NCI-H526 treated with DMSO at 0.1 percent for 48 hours (cell line): ENCODE results near the gene MKNK2.
"Not testable (repeated sequence)": the region's sequence is repeated elsewhere in the genome, so short reads cannot be mapped to it uniquely, and the experiment has no call there.

Source experiments
- DNase-seq: peaks from one replicate; lab custom pipeline; 2025; lab: John Stamatoyannopoulos, UW

MKNK2 gene

DNA sequence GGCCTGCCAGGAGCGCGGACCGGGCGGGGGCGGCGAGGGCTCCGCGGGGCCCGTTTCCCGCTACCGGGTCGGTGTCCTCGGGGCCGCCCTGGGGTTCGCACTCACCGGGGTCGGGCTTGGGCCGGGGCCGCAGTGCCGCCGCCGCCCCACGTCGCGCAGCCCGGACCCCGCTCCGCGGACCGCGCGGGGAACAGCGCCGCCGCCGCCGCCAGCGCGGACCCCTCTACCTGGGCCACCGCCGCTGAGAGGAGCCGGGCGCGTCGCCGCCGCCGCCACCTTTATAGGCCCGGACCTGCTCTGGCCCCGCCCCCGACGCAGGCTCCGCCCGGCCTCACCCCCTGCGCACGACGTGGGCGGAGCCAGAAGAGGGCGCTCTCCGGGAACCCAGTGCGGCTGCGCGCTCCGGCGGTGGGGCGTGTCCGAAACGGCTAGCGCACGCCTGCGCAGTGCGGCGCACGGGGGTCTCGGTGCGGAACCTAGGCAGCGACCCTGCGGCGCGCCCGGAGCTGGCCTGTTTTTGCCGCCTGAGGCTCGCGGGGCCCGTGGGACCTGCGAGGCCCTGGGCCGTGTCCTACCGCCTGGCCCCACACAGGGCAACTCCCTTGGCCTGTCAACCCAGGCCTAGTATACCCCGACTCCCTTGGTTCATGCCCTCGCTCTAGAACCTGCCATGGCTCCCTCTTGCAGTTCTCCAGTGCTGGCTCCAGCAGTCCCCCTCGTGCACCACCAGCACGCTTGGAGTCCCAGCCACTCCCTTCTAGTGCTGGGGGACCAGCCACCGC is at the start of gene MKNK2:
MKNK2 (minus strand) TSS at position 254 of the 782 bp plus-strand sequence. CDS start 393 bp downstream, outside the sequence.
- peak; percentile 41 for DNase-seq

DNA sequence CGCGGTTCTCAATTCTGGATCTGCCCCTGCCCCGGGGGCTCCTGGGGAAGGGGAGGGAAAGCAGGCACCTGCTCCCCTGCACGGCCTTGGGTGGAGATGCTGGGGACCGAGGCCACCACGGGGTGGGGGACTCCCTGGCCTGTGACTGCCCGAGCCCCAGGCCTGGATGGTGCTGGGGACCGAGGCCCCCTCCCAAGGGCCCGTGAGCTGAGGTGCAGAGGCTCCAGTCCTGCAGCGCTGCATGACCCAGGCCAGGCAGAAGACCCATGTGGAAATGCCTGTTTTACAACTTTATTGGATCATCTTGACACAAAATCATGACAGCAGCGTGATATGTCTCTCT is 49.6 kb upstream of the MKNK2 start:
- no peak for DNase-seq

DNA sequence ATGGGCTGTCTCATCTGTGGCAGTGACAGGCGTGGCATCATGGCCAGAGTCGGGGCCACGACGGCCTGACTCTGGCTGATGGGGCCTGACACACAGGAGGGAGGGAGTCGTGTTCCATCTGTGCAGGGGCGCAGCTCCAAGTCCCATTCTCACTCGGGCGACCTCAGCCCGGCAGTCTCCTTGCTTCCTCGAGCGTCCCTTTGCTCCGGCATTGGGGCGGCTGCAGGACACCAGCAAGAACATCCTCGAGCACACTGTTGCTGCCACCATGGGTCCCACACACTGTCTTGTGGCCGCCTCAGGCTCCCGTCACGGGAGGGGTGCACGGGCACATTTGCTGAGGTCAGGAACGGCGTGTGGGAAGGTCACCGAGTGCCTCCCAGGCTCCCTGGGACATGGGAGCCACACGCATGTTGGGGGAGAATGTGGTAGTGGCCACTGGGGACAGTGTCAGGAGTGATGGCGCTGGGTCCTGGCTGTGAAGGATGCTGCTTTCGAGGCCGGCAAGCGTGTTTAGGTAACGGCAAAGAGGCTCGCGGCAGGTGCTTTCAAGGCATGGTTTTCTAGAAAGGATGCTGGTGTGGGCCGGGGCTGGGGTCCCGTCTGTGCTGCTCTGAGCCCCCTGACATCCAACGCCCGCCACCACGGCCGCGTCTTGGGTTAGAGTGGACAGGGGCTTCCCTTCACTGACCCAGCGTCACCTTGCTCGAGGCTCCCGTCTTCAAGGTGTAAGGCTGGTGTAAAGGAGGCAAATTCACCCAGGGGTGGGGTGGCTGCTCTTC is 49.1 kb upstream of the MKNK2 start:
- DNase-seq, result no peak

DNA sequence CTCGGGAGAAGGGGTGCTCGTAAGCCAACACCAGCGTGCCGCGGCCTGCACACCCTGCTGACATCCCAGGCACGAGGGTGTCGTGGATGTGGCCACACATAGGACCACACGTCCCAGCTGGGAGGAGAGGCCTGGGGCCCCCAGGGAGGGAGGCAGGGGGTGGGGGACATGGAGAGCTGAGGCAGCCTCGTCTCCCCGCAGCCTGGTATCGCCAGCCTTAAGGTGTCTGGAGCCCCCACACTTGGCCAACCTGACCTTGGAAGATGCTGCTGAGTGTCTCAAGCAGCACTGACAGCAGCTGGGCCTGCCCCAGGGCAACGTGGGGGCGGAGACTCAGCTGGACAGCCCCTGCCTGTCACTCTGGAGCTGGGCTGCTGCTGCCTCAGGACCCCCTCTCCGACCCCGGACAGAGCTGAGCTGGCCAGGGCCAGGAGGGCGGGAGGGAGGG is 48.0 kb upstream of the MKNK2 start:
- DNase-seq, result no peak

DNA sequence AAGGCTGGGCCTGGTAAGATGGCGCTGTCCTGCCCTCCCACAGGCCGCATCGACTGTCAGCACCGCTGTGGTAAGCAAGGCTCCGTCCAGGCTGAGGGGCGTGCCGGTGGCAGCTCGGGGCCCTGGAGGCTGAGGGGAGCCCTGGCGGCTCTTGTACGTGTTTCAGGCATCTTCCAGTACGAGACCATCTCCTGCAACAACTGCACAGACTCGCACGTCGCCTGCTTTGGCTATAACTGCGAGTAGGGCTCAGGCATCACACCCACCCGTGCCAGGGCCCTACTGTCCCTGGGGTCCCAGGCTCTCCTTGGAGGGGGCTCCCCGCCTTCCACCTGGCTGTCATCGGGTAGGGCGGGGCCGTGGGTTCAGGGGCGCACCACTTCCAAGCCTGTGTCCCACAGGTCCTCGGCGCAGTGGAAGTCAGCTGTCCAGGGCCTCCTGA is 46.9 kb upstream of the MKNK2 start:
- DNase-seq, result no peak

DNA sequence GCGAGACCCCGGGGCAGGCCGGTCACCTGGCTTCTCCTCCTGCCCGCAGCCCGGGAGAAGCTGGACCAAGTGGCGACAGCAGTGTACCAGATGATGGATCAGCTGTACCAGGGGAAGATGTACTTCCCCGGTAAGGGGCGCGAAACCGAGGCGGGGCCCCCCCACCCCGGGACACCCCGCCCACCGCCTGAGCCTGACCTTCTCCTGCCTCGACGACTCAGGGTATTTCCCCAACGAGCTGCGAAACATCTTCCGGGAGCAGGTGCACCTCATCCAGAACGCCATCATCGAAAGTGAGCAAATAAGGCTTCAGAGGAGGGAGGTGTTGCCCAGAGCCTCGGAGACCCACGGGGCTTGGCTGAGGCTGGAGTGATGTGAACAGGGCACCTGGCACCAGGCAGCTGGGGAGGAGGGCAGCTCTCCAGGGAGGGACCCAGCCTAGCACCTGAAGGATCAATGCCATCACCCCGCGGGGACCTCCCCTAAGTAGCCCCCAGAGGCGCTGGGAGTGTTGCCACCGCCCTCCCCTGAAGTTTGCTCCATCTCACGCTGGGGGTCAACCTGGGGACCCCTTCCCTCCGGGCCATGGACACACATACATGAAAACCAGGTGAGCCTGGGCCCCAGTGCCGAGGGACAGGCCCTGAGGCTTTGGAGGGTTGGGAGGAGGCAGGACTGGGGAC is 46.3 kb upstream of the MKNK2 start:
- DNase-seq, result no peak

DNA sequence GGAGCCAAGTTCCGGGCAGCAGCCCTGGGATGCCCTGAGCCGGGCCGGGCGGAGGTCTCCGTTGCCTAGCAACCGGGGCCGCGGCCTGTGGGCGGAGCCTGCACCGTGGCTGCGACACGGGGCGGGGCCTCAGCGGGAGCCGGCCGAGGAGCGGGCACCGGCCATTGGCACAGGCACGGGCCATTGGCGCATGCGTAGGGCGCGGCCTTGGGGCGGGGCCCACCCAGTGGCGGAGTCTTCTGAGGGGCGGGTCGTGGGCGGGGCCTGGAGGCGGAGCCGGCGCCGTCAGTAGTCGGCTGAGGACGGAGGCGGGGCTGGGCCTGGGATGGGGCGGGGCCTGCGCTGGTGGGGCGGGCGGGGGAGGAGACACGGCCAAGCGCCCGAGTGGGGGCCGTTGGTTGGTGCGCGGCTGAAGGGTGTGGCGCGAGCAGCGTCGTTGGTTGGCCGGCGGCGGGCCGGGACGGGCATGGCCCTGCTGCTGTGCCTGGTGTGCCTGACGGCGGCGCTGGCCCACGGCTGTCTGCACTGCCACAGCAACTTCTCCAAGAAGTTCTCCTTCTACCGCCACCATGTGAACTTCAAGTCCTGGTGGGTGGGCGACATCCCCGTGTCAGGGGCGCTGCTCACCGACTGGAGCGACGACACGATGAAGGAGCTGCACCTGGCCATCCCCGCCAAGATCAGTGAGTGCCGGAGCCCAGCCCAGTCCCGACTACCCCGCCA is 45.6 kb upstream of the MKNK2 start, which contains the start of gene IZUMO4:
IZUMO4 (plus strand) TSS at position 436 of the 723 bp plus-strand sequence; CDS start at position 467, 31 bp downstream.
- DNase-seq, result peak; percentile 89

DNA sequence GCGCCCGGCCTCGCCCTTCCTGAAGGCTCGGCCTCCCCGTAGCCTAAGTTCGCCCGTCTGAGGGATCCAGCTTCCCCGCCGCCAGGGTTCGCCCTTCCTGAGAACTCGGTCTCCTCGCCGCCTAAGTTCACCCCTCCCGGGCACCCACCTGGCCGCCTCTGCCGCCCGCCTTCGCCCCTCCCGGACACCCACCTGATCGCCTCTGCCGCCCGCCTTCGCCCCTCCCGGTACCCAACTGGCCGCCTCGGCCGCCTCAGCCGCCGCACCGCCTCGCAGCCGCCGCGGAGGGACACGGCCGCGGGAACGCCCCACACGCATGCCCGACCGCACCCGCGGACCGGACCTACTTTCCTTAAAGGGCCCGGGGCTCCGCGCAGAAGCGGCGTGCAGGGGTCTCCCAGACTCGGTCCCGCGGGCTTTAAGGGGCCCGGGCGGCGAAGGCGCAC is 45.0 kb upstream of the MKNK2 start, which contains the start of gene MOB3A:
MOB3A (minus strand) TSS at position 293 of the 446 bp plus-strand sequence. CDS start 17,766 bp downstream, outside the sequence.
- peak; percentile 71 for DNase-seq

DNA sequence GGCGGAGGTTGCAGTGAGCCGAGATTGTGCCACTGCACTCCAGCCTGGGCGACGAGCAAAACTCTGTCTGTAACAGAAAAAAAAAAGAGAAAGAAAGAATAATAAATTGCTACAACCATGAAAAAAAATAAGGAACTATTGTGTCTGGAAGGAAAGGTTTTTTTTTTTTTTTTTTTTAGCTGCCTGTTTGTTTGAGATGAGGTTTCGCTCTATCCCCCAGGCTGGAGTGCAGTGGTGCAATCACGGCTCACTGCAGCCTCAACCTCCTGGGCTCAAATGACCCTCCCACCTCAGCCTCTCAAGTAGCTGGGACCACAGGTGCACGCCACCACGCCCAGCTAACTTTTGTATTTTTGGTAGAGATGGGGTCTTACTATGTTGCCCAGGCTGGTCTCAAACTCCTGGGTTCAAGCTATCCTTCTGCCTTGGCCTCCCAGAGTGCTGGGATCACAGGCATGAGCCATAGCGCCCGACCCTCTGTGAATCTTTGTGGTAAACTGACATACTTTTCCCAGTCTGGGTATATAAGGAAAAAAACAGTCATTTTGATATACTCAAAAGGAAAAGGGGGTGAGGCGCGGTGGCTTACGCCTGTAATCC is 41.0 kb upstream of the MKNK2 start:
- not testable (repeated sequence) for DNase-seq

DNA sequence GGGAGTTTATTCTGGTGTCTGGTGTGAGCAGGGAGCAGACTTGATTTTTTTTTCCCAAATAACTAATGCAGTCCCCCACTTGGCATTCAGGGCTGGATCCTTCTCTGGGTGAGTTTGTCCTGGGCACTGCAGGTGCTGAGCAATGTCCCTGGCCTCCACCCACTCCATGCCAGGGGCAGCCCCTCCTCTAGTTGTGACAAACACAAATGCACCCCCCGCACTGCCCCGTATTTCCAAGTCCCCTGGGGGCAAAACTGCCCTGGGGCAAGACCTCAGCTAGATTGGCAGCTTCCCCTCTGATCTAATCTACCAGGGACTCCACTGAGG is 38.6 kb upstream of the MKNK2 start:
- DNase-seq, result no peak

DNA sequence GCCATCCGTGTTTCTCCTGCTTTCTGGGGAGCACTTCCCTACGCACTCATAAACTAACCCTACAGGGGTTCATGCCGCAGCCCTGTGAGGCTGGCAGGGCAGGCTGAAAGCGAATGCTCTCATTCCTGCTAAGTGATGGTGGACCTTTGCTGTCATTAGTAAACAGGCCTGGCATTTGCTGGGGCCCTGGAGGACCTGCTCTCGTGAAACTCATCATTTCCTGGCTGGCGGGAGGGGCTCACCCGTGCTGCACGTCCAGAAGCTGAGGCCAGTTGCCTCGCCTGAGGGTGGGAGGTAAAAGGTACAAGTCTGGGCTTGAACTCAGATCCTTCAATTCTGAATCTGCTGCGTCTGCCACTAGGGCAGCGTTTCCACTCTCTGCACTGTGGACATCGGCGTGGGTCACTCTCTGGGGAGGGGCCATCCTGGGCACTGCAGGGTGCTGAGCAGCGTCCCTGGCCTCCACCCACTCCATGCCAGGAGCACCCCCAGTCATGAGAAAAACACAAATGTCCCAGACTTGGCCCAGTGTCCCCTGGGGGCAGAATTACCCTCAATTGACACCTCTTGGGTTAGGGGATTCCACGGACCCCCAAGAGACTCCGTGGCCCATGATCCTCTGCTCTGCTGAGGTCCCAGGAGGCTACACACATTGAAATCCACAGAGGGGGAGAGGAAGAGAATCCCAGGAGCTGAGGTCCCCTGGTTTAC is 38.1 kb upstream of the MKNK2 start:
- DNase-seq, result no peak

DNA sequence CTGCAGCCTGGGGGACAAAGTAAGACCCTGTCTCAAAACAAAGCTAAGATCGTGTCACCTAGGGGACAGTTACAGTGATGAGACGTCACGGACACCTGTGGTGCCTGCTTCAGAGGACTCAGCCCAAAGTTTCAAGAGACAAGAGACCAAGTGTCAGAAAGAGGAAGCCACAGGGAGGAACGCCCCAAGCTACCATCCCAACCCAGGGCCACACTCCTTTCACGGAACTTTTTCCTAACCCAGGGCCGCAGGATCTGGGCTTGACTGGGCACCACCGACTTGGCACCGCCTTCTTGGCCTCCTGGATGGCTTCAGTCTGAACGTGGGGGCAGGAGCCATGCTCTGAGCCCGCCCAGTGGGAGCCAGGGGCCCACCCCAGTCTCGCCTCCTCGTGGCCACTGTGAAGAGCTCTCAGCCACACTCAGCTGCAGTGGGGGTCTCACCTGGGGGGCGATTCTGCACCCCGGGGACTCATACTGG is 36.6 kb upstream of the MKNK2 start:
- DNase-seq, result no peak

DNA sequence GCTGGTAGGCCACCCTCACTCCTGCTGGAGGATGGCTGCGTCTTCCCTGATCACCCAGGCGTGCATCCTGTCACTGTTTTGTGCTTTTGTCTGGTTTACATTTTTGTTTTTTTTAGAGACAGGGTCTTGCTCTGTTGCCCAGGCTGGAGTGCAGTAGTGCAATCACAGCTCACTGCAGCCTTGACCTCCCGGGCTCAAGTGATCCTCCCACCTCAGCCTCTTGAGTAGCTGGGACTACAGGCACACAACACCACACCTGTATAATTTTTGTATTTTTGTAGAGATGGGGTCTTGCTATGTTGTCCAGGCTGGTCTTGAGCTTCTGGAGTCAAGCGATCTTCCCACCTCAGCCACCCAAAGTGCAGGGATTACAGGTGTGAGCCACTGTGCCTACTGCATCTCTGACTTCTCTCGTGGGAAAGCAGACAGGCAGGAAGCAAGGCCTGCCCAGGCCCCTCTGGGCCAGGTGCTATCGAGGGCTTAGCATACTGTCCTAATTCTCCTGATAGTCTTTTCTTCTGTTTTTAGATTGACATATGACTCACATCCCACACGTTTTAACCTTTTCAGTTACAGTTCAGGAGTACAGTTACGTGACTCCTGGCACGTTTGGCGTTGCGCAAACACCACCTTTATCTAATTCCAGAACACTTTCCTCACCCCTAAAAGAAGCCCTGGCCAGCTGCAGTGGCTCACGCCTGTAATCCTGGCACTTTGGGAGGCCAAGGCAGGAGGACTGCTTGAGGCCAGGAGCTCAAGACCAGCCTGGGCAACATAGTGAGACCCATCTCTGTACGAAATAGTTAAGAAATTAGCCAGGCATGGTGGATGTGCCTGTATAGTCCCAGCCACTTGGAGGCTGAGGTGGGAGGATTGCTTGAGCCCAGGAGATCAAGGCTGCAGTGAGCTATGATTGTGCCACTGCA is 35.9 kb upstream of the MKNK2 start:
- not testable (repeated sequence) for DNase-seq

DNA sequence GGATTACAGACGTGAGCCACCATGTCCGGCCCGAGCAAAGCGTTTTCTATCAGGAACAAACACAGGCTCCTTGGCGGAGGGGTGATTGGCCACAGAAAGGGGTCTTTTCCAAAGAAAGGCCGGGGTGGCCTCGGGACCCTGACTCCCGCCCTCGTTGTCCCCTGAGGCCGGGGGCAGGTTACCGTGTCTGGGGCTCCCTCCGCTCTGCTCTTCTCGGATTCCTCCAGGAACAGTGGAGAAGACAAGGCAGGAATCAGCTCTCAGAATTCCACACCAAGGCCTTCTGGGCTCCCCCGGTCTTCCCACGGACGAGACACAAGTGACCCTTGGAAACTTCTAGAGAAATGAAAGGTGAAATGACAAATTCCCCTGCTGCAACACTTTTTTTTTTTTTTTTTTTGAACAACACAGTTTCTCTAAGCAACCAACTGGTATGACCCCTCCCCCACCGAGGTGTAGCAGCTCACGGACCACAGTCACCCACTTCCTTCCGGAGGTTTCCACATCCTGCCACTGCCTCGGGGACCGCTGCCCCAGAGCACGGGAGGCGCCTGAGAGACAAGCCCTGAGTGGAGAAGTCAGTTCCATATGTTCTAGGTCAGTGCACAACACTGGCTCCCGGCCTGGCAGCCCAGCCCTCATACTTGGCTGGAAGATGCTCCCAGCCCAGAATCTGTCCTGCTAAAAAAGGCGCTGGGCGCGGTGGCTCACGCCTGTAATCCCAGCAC is 34.1 kb upstream of the MKNK2 start:
- no peak for DNase-seq

DNA sequence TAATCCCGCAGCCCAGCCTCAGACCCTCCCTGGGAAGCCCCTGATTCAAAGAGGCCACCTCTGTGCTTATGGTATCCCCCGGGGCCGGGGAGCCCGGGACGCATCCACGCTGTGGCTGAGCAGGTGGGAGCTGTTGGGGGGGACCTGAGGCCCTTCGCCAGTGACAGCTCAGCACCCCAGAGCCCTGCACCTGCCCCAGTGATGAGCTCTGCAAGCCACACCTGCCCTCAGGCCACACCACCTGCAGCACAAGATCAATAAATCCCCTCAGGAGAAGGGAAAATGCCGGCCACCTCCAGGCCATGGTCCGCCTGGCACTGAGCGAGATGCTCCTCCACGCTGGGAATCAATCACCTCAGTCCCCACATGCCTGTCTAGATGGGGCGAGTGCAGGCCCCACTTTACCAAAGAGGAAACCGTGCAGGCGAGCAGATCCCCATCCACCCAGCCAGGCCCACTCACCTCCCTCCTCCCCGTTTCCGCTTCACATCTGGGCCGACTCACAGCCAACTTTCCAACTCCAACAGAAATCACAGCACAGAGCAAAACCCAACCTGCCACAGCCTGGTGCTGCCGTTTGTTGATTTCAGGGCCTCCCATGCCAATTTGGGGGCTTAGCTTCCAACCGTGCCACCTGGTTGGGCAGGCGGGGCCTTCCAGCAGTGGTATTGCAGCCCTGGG is 32.3 kb upstream of the MKNK2 start:
- no peak for DNase-seq

DNA sequence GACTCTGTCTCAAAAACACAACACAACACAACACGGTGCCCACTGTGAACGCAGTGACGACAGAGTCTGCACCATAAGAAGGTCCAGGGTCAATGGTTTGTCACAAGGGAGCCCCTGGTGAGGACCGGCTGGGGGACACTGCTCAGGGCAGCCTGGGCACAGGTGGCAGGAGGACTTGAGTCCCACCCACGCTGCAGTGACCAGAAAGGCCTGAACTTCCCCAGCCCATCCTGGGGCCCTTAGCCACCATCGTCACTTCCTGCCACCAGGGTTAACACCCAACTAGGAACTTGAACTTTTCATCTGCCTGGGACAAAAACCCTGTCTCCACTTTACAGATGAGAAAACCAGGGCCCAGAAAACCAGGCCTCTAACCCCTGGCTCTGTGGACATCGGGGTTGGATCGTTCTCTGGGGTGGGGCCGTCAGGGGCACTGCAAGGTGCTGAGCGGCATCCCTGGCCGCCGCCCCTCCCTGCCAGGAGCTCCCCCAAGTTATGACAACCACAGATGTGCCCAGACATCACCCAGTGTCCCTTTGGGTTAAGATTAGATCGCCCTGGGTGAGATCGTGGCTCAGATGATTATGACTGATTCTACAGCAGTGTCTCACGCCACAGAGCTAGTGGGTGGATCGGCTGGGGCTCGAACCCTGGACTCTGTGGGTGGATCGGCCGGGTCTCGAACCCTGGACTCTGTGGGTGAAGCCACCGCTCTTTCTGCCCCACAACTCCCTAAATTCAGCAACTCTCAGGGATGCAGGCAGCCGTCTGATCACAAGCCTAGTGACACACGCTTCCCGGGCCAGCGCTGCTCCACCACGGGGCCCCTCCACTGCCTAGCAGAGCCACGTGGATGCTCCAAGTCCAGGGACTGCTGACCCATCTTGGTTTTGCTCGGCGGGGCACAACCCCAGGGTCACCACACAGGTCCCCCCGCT is 31.1 kb upstream of the MKNK2 start:
- no peak for DNase-seq
